T-helper 9 cell (primary cell): ENCODE results near the gene MRTFA.
A peak's percentile ranks its signal among the peaks of the same experiment; 100 is the strongest.
"Not testable (repeated sequence)": the region's sequence is repeated elsewhere in the genome, so short reads cannot be mapped to it uniquely, and the experiment has no call there.

Experiments
- DNase-seq: peaks from one replicate; pipeline ENCODE4 v3.0.0-alpha.2; 2020
- total RNA-seq, 2 donors: gene quantifications; one replicate each; lab custom pipeline; 2026; lab: John Stamatoyannopoulos, UW

The MRTFA gene
- total RNA-seq = 71.0 to 87.8 reads per million in 2 donors

DNA sequence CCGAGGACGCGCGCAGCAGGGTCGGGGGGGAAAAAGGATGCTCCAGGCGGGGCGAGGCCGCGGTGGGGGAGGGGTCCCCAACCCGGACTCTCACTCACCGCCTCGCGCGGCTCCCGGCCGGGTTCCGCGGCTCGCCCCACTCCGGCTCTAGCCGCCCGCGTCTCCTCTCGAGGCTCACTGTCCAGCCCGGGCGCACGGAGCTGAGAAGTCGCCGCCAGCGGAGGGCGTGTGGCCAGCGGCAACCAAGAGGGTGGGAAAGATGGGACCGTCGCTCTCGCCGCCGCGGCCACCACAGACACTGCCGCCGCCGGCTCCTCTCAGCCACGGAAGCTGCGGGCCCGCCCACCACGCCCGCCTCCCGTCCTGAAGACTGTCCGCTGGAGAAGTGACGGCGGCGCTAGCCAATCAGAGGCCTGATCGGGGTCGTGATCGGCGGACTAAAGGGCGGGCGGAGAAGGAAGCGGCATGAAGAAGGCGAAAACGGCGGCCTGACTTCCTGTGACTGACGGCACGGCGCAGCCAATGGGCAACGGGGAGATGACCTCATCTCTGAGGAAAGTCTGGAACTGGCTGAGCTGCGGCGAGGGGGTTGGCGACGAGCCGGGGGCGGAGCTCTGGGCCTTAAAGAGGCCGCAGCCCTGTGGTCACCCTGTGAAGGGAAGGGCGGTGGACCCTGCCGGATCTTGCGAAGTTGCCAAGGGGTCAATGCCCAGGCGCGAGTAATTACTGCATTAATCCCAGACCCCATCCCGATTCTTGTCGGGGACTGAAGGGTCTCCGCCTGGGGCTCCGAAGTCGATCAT, at the start of gene MRTFA:
TSS of gene MRTFA (minus strand) at position 340 of the 803 bp plus-strand sequence.
- DNase-seq = peak; percentile 99

DNA sequence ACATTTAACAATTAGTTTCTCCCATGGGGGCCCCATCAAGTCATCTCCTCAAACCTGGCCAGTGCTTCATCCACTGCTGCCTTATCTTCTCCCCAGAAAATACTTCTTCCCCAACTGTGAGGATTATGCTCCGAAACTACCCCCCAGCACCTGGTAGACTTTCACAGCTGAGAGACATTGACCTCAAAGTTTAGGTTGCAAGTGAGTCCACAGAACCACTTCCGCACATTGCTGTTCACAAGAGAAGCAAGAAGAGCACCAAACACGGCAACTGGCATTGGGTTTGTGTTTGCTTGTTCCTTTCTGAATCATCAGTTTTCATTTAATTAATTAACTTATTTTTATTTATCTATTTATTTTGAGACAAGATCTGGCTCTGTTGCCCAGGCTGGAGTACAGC, 48.9 kb upstream of the MRTFA start:
- DNase-seq = no peak

DNA sequence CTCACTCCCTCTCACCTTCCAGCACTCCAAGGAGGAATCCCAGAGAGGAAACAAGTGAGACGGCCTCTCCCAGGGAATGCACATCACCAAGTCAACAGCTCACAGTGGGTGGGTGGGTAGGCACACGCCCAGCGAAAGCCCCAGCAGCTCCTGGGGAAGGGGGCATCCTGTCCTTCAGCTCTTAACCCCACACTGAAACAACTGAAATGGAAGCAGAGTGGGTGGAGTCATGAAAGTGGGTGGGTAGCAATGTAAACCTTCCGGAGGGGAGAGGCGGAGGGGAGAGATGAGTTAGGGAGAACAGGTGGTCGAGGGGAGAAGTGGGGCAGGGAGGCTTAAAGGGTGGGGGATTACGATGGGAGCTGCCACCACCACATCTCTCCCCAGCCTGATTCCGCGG, 48.2 kb upstream of the MRTFA start:
- DNase-seq = no peak

DNA sequence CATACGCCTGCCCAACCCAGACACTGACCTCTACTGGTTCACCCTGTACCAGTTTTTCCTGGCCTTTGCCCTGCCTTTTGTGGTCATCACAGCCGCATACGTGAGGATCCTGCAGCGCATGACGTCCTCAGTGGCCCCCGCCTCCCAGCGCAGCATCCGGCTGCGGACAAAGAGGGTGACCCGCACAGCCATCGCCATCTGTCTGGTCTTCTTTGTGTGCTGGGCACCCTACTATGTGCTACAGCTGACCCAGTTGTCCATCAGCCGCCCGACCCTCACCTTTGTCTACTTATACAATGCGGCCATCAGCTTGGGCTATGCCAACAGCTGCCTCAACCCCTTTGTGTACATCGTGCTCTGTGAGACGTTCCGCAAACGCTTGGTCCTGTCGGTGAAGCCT, 44.9 kb upstream of the MRTFA start:
- no peak for DNase-seq

DNA sequence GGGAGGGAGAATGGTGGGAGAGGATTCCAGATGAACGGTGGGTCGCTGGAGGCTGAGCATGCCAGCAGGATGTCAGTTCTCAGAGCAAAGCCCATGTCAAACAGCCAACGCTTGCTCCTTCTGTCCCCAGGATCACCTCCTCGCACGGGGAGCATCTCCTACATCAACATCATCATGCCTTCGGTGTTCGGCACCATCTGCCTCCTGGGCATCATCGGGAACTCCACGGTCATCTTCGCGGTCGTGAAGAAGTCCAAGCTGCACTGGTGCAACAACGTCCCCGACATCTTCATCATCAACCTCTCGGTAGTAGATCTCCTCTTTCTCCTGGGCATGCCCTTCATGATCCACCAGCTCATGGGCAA, 44.3 kb upstream of the MRTFA start:
- no peak for DNase-seq

DNA sequence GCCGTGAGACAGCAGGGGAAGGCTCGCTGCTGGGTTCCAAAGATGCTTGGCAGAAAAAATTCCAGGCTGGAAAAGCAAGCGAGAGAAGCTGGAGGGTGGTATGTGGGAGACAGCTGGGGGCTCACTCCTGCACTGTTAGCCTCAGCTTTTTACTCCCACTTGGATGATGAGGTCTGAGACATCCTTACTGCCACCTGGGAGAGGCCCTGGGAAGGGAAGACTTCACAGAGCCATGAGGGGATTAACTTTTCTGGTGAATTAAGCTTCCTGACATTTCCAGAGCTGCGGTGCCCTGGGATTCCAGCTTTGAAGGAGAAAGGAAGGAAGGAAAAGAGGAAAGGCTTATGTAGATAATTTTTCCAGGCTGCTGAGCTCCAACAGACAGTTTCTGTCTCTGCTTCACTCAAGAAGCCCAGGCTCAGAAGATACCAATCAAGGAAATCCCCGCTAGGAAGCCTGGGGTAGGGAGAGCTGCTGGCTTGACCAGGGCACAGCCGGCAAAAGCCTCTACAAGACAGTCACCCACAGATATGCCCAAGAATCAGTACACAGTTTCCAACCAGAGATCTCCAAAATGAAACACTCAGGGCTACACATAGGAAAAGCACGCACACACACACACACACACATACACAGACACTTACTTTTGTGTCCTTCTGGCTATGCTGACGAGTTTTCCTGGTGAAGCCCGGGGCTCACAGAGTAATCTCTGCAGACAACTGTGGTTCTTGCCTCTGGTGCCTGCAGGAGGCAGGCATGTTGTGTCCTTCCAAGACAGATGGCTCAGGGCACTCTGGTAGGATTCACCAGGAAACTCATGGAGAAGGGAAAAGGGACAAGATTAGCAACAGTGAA, 43.7 kb upstream of the MRTFA start:
- no peak for DNase-seq

DNA sequence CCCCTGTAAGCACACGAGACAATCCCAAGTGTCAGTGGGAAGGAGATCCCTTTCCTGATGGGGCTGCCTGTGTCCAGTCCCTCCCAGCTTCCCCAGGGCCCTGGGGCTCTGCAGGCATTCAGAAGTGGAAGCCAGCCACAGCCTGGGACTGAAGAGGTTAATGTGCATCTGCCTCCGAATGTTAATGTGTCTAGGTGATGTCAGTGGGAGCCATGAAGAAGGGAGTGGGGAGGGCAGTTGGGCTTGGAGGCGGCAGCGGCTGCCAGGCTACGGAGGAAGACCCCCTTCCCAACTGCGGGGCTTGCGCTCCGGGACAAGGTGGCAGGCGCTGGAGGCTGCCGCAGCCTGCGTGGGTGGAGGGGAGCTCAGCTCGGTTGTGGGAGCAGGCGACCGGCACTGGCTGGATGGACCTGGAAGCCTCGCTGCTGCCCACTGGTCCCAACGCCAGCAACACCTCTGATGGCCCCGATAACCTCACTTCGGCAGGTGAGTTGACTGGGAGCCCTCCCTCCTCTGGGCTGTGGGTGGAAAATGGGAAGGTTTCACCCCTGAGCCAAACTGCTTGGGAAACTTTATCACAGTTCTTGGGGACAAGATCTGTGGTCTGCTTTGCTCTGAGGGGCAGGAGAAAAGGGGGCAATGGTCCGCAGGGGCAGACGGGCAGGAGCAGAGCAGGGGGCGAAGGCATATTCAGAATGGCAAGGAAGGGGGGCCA, 42.9 kb upstream of the MRTFA start, which contains the start of gene MCHR1:
TSS of gene MCHR1 (plus strand) at position 236 of the 715 bp plus-strand sequence. CDS start at position 405, 169 bp downstream.
- DNase-seq = no peak

DNA sequence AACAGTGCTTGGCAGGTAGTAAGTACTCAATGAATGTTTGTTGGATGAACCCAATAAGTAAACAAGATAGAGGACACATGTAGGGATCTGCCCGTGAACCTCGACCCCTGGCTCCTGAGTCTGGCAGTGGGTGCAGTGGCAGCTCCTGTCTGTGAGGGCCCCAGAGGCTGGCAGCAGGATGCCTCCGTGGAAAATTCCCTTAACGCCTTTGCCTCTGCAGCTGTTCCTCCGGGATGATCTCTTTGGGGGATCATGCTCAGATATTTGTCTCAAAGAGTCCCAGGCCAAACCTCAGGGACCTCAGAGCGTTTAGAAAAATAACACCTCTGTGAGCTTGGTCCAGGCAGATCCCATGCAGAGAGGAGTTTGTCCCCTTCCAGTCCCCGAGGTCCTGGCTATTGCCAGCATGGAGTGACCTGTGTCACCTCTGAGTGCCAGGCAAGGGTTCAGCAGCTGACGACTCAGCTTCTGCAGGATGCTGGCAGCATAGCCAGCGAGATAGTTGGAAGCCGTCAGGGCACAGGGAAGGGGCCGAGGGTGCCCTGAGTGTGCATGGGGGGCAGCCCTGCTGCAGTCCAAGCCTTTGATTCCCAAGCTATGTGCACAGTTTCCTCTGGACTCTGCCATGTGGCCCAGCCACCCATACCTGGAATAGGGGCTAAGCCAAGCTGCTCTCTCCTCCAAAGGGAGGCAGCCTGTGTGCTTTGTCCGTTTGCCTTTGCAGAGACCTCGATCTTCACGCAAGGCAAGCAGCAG, 42.2 kb upstream of the MRTFA start:
- DNase-seq = no peak

DNA sequence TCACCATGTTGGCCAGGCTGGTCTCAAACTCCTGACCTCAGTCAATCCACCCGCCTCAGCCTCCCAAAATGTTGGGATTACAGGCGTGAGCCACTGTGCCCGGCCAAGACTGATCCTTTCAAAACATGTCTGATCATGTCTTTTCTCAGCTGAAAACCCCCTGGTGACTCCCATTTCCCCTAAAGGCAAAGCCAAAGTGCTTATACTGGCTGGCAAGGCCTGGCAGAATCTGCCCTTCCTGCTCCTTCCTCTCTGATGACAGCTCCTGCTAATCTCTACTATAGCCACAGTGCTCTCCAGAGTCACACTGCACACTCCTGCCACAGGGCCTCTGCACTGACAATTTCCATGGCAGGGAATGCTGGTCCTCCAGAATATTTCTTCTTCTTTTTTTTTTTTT, 40.1 kb upstream of the MRTFA start:
- no peak for DNase-seq

DNA sequence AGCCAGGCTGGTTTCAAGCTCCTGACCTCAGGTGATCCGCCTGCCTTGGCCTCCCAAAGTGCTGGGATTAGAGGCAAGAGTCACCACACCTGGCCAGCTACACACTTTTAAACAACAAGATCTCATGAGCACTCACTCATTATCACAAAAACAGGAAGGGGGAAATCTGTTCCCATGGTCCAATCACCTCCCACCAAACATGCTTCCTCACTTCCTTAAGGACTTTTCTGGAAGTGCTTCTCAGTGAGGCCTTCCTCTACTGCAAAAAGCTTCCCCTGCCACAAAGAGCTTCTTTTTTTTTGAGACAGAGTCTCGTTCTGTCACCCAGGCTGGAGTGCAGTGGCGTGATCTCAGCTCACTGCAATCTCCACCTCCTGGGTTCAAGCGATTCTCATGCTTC, 39.6 kb upstream of the MRTFA start:
- not testable (repeated sequence) for DNase-seq

DNA sequence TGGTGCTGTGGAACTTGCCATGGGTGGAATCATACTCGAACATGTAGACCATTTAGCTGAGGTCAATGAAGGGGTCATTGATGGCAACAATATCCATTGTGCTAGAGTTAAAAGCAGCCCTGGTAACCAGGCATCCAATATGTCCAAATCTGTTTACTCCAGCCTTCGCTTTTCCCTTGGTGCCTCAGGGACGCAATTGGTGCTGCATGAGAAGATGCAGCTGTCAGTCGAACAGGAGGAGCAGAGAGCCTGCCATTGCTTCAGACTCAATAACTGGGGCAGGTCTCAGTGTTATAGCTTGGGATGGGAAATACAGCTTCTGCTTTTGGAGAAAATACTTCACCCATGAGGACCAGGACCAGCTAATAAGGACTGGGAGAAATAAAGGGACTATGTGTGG, 37.8 kb upstream of the MRTFA start:
- DNase-seq = no peak

DNA sequence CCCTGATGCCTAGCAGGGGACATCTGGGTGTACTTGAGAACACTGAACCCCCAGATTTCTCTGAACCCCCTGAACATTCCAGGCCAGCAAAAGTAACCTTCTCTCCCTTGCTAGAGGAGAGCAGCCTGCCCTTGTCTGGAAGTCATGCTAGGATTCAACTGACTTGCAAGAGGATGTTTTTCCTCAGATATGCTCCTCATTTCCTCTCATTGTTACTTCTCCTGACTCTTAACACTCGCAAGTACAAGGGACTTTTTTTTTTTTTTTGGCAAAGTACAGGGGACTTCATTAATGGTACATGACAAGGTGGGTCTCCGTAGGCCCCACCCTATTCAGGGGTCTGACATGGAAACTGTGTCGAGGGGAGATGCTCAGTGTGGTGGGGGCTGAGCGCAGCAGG, 36.5 kb upstream of the MRTFA start:
- DNase-seq = no peak

DNA sequence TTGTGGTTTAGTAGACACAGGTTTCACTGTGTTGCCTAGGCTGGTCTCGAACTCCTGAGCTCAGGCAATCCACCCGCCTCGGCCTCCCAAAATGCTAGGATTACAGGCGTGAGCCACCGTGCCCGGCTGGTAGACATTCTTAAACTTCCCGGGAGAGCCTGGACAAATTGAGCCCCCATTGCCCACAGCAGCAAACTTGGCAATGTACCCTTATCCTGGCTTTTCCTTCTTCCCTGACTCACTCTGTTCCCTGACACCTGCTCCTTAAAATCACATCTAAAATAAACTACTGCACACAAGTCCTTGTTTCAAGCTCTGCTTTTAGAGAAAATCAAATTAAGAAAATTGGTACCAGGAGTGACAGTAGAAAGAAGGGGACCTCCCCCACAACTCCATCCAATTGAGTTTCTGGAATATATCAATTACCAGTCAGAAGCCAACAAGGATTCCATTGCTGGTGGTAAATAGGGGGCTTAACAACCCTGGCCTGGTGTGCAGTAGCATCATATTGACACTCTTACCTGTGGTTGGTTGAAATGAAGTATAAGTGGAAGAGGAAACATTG, 35.4 kb upstream of the MRTFA start:
- DNase-seq = no peak

DNA sequence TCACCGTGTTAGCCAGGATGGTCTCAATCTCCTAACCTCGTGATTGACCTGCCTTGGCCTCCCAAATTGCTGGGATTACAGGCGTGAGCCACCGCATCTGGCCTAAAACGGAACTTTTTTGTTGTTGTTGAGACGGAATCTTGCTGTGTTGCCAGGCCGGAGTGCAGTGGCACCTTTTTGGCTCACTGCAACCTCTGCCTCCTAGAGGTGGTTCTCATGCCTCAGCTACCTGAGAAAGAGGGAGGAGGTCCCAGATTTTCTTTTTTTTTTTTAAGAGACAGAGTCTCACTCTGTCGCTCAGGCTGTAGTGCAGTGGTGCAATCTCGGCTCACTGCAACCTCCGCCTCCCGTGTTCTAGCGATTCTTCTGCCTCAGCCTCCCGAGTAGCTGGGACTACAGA, 34.9 kb upstream of the MRTFA start:
- no peak for DNase-seq

DNA sequence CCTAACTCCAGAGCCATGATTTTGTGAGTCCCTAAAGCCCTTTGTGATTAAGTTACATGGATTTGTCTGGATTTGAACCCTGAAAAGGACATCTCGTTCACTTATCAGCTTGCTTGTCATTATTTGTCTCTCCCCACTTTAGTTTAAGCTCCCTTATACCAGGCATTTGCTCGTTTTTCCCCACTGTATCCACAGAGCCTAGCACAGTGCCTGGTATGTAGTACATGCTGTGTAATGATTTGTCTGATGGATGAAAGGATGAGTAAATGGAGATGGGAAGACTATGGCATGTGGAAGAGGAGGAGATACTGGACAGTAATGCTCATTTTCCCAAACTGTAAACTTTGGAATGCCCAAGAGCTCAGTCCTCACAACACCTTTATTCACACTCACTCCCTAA, 33.5 kb upstream of the MRTFA start:
- no peak for DNase-seq

DNA sequence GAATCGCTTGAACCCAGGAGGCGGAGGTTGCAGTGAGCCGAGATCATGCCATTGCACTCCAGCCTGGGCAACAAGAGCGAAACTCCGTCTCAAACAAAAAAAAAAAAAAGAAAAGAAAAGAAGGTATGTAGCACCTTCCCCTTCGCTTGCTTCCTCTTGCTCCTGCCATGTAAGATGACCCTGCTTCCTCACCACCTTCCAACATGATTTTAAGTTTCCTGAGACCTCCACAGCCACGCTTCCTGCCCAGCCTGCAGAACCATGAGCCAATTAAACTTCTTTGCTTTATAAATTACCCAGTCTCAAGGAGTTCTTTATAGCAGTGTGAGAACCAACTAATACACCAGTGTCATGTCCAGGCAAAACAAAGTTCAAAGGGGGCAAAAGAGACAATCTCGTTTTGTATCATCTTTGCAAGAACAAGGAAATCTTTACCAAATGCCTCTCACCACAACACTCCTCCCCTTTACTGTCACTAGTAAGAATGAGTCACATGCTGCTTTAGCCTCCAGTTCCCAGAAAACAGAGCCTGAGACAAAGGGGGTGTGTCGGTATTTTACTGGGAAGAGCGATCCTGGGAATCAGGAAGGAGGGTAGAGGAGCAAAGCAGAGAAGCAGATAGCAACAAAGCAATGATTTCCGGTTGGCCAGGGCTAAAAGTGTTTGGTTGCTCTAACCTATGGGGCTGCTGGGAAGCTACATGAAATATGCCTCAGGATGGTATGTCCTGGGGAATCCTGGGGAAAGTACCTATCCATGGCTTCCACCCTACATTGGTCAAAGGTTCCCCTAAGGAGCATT, 32.3 kb upstream of the MRTFA start:
- DNase-seq = no peak

DNA sequence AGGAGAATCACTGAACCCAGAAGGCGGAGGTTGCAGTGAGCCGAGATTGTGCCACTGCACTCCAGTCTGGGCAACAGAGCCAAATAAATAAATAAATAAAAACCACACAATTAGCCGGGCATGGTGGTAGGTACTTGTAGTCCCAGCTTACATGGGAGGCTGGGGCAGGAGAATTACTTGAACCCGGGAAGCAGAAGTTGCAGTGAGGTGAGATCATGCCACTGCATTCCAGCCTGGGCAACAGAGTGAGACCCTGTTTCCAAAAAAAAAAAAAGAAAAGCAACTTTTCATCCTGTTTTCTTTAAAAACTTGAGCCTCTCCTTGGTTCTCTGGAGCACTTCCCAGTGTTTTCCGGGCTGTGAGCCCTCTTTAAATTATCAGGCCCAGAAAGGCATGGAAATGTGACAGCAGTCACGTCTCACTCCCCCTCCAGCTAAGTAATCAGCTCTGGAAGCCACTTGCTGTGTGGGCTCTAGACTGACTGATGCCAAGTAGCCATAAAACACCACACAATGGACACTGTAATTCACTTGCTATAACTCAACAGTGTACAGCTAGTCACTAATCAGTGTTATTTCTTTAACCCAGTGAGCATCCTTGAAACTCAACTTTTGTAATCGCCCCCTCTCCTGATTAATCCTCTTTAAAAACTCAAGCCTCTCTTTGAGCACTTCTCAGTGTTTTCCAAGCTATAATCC, 29.8 kb upstream of the MRTFA start:
- no peak for DNase-seq

DNA sequence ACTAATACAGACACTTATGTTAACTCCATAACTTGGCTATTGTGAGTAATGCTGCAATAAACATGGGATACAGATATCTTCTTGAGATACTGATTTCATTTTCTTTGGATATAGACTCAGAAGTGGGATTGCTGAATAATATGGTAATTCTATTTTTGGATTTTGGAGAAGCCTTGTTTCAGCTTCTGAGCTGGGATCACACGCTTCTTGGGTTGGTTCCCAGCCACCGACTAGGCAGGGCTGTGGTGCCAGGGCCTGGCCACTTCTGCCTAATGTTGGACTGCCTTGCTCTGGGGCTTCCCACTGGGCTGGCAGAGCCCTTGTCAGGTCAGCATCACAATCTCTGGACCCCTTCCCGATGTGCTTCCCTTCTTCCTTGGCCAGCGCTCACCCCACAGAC, 28.8 kb upstream of the MRTFA start:
- DNase-seq = no peak

DNA sequence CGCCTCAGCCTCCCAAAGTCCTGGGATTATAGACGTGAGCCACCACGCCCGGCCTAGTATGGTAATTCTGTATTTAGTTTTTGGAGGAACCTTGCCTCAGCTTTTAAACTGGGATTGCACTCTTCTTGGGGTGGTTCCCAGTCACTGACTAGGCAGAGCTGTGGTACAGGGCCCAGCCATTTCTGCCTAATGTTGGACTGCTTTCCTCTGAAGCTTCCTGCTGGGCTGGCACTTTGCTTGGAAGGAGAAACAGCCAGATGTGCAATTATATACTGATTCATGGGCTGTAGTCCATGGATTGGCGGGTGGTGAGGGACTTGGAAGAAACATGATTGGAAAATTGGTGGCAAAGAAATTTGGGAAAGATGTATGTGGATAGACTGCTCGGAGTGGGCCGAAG, 25.2 kb upstream of the MRTFA start:
- no peak for DNase-seq

DNA sequence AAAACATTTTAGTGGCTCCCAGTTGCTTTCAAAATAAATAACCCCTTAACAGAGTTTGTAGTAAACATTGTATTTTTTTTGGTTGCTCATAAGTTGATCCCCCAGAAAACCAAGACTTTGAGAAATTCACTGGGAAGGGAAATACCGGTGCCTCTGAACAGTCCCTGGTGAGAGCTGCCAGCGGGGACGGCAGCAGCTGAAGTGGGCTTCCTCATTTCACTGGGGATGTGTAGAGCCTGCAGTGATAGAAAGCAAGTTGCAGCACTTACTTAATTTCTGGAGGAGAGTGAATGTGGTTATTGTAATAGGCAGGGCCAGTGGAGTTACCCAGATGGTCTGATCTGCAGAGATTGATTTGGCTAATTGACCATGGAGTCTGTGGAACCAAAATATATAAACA, 24.2 kb upstream of the MRTFA start:
- DNase-seq = no peak

DNA sequence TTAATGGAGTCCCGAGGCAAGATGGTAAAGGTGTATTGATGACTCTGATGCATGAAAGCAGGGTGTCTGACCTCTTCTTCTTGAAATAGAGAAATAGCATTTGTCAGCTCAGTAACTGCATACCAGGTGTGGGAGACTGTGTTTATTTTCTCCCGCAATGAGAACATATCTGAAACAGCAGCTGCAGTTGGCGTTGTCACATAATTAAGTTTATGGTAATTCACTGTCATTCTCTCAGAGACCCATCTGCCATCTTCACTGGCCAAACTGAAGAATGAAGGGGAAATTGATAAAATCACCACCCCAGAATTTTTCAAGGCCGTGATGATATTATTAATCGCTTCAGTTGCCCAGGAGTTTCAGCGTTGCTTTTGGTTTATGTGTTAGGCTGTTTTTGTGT, 22.6 kb upstream of the MRTFA start:
- no peak for DNase-seq
